ENCODE measurements around the gene BTBD9.

The BTBD9 gene

GRCh38 chr6:38503960-38504682 lies 135.6 kb downstream of the BTBD9 start:
- no peak for DNase-seq

GRCh38 chr6:38503032-38503773 lies 136.5 kb downstream of the BTBD9 start:
- peak; percentile 47 for DNase-seq

GRCh38 chr6:38502423-38502822 lies 137.3 kb downstream of the BTBD9 start:
- no peak for DNase-seq

- peak; percentile 55 for DNase-seq
Observed at GRCh38 chr6:38501931-38502330, 137.8 kb downstream of the BTBD9 start.

- no peak for DNase-seq
Observed at GRCh38 chr6:38499529-38500096, 140.1 kb downstream of the BTBD9 start.

- DNase-seq: no peak
Observed at GRCh38 chr6:38498805-38499445, 140.8 kb downstream of the BTBD9 start.

- no peak for DNase-seq
Observed at GRCh38 chr6:38498085-38498484, 141.6 kb downstream of the BTBD9 start.

GRCh38 chr6:38497546-38497945 lies 142.2 kb downstream of the BTBD9 start:
- no peak for DNase-seq

GRCh38 chr6:38495922-38496635 lies 143.7 kb downstream of the BTBD9 start:
- no peak for DNase-seq

- no peak for DNase-seq
Observed at GRCh38 chr6:38495518-38495917, 144.2 kb downstream of the BTBD9 start.

- peak; percentile 95 for DNase-seq
Observed at GRCh38 chr6:38493931-38494547, 145.7 kb downstream of the BTBD9 start.

- no peak for DNase-seq
Observed at GRCh38 chr6:38492031-38492430, 147.7 kb downstream of the BTBD9 start.

- DNase-seq: peak; percentile 35
Observed at GRCh38 chr6:38489951-38490350, 149.8 kb downstream of the BTBD9 start.

GRCh38 chr6:38487423-38487822 lies 152.3 kb downstream of the BTBD9 start:
- no peak for DNase-seq

- DNase-seq: no peak
Observed at GRCh38 chr6:38485488-38485887, 154.2 kb downstream of the BTBD9 start.

- no peak for DNase-seq
Observed at GRCh38 chr6:38484656-38485055, 155.1 kb downstream of the BTBD9 start.

GRCh38 chr6:38483526-38483925 lies 156.2 kb downstream of the BTBD9 start:
- DNase-seq: no peak

GRCh38 chr6:38482466-38482865 lies 157.3 kb downstream of the BTBD9 start:
- DNase-seq: no peak

GRCh38 chr6:38481851-38482250 lies 157.9 kb downstream of the BTBD9 start:
- peak; percentile 23 for DNase-seq

- DNase-seq: peak; percentile 23
Observed at GRCh38 chr6:38481211-38481836, 158.4 kb downstream of the BTBD9 start.

GRCh38 chr6:38480036-38480435 lies 159.7 kb downstream of the BTBD9 start:
- no peak for DNase-seq

GRCh38 chr6:38479331-38479730 lies 160.4 kb downstream of the BTBD9 start:
- no peak for DNase-seq

Measured in eye (tissue), 1 donor.